ENCODE results near the gene GDA.
"Not testable (repeated sequence)": the region's sequence is repeated elsewhere in the genome, so short reads cannot be mapped to it uniquely, and the experiment has no call there.

GDA gene

DNA sequence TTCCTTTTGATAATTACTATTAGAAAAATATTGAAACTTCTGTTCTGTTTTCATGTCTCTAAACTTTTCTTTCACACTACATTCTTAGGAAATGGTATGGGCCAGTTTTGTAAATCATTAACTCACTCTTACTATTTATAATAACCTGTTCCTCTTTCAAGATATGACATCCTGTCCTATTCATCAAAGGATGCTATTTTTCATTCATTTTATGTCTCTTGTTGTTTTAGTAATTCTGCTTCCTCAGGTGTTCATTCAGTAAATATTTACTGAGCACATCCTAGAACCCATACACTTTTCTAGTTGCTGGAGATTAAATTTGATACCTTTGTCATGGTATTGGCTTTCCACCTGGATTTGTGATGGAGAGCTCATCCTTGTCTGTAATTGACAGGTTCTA lies 58.0 kb downstream of the GDA start:
- DNase-seq (ENCODE audit: low read depth): no peak

DNA sequence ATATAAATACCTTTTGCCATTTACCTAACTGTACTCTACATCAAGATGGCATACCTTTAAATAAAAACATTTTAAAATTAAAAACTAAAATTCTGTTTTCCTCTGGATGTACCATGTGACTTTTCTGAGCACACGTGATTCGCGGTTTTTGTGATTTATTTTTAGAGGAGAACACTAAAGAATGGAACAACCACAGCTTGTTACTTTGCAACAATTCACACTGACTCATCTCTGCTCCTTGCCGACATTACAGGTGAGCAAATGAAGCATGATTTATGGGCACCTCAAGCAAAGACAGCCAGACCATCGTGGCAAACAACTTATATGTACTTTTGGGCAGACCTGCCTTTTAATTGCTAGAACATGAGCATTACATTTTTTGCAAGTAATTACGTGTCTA lies 61.3 kb downstream of the GDA start:
- DNase-seq (ENCODE audit: low read depth): no peak

DNA sequence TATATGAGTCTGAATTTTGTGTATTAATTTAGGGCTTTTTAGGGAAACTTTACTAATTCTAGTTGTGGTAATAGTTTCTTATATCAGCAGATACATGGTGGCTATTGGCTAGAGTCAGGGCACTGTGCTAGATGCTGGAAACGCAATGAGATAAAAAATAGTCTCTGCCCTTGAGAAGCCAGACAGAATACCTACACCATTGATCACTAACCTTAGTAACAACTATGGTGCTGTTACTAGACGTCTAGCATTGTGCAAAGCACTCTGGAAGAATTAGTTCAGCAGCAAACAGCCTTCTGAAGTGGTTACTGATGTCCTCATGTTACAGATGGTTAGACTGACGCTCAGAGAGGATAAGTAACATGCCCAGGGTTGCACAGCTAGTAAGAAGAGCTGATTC lies 61.8 kb downstream of the GDA start:
- no peak for DNase-seq (ENCODE audit: low read depth)

DNA sequence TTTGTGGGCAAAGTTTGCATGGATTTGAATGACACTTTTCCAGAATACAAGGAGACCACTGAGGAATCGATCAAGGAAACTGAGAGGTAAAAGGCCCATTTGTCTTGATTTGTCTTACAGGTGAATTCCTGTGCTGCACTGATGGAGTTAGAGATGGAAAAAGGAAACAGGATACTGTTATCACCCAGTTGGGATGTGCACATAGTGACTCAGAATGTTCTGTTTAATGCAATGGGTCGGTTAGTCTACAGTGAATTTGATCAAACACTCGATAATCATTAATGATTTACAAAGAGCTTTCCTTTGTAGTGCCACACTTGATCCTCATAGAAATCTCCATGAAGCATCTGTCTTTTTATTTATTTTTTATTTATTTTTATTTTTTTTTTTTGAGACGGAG lies 64.7 kb downstream of the GDA start:
- DNase-seq (ENCODE audit: low read depth): no peak

DNA sequence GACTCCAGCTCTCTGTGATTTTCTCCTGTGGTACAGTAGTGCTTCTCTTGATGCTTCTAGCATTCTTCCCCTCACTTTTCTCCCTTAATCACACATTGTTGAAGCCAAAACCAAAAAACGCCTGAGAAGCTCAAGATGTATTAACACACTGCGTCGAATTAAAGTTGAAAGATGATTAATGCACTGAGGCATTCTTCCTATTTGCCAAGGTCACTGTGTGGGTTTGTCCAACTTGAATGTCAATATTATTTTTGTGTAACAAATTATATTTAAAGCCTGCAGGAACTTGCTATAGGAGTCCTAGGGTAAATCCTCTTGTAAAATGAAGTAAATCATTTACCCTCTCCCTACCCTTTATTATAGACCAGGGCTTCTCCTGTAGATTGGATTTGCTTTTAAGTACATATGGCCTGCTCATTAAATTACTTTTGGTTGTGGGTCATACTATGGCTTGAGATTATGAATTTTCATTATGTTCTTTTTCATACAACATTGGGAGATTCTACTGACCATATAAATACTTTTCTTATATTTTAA lies 68.1 kb downstream of the GDA start:
- DNase-seq (ENCODE audit: low read depth): no peak

DNA sequence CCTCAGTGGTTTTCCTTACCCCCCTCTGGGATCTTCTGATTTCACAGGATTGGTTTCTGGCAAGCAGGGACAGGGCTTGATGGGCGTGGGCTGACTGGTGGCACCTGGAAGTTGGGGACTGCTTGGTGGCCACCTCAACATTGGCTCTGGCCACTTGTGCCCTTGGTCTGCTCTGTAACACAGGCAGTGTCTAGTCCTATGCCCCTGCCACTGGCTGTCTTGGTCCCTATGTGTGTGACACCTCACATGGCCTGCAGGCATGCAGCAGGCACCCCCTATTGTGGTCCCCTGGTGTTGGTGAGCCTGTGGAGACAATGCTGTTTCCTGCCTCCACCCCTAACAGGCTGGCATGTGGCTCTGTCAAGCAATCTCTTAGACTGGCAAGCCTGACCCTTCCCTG lies 71.3 kb downstream of the GDA start:
- DNase-seq (ENCODE audit: low read depth): no peak

DNA sequence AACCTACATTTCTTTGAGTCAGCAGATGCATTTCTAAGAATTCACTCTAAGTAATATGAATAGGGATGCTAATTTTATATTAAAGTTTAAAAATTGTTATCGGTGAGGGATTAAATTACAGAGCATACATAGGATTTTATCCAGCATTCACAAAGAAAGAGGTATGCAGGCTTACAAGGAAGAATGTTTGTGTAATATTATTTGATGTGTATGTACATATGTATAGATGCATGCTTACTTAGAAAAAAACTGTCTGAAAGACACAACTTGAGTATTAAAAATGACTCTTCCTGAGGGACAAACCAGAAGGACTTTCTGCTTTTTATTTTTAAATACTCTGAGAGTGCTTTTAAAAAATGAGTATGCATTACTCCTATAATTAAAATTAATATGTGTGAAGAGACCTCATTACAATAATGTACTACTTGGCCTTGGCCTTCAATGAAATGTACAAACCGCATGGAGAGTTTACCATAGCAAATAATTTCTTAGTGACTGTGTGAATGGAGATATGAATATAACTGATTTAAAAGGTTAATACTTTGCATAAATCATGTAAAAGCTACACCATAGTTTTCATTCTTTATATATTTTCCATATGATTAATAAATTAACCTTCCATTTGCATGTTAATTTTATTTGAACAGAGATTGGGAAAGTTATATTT lies 77.0 kb downstream of the GDA start:
- no peak for DNase-seq (ENCODE audit: low read depth)

DNA sequence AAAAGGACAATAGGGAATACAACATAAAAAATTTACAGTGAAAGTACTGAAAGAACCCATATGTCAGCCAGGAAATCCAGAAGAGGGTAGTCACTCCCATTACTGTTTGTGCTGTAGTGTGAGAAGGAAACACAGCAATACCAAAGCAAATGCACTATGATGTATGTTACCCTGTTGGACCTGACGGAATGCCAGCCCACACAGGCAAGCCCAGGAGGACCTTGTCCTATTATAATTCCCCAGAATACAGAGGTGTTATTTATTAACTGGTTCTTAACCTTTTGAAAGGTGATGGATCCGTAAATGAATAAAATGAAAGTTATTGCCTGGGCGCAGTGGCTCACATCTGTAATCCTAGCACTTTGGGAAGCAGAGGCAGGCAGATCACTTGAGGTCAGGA lies 79.0 kb downstream of the GDA start:
- no peak for DNase-seq (ENCODE audit: low read depth)

DNA sequence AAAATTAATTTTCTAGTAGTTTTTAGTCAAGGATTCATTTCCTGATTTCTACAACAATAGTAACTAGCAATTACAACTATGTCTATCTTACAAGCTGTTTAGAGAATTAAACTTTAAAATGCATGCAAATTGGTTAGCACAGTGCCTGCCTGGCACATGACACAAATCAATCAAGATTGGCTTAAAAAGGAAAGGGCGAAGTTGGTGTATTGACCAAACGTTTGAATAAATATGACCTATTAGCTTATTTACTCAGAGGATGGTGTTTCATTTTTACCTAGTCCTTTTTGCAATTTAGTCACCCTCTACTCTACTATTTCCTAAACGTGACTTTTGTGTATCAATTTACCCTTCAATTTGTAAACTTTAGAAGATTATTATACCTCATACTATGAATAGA lies 83.5 kb downstream of the GDA start:
- no peak for DNase-seq (ENCODE audit: low read depth)

DNA sequence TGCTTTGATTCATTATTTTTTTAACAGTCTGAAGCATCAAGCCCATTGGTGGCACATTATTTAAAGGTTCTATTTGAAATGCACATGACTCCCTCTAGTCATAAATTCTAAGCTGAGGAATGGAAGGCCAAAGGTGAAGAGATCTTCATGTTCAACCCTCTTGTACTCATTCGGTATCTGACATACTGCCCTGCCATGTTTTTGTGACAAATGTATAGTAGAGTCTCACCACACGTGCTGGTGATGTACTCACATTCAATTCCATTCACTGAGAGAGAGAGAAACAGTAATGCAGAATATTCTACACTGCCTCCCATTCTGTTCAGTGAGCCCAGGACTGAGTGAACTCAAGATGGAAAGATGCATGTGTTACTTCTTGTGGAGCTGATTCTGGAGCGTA lies 98.3 kb downstream of the GDA start:
- no peak for DNase-seq (ENCODE audit: low read depth)

DNA sequence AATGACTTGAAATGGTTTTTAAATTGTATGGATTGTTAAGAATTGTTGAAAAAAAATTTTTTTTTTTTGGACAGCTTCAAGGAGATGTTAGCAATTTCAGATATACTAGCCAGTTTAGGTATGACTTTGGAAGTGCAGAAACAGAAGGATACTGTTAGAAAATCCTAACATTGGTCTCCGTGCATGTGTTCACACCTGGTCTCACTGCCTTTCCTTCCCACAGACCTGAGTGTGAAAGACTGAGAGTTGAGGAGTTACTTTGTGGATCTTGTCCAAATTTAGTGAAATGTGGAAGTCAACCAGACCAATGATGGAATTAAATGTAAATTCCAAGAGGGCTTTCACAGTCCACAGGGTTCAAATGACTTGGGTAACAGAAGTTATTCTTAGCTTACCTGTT lies 102.3 kb downstream of the GDA start:
- DNase-seq (ENCODE audit: low read depth): no peak

DNA sequence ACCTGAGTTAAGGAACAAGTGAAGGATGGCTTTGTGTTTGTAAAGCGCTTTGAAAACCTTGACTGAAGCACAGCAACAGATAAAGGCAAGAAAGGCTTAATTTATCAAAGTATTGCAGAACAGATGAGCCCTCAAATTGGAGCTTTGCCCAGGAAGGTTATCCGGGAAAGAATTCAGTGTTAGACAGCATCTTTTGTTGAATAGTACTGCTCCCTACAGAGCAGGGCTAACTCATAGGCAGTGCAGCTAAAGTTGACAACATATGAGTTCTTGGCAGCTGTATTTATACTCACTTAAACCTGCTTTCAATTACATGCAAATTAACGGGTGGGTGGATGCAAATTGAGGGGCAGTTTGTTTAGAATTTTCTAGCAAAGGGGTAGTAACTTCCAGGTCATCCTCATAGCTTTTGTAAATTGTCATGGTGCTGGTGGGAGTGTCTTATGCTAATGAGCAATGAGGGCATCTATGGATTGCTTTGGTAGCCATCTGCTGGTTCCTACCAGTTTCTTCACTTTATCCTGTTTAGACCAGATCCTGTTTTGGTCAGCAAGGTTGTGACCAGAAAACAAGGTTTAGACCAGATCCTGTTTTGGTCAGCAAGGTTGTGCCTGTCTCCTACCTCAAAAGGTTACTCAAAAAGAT lies 105.8 kb downstream of the GDA start:
- DNase-seq (ENCODE audit: low read depth): no peak

DNA sequence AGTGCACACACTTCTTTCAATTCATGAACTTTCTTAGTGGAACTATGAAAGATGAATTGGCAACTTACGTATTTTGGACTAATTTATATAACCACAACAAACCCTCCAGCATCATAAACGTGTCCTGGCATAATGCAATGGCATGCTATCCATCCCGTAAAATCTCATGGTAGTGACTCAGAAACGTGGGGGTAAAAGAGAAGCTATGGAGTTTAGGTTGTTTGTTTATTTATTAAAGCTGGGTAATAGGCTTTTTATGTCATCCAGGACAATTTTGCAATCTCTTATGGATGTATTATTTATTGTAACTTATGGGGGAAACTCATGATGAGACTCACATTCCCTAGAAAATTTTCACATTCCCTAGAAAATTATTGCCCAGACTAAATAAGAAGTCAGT lies 106.3 kb downstream of the GDA start:
- DNase-seq (ENCODE audit: low read depth): no peak

DNA sequence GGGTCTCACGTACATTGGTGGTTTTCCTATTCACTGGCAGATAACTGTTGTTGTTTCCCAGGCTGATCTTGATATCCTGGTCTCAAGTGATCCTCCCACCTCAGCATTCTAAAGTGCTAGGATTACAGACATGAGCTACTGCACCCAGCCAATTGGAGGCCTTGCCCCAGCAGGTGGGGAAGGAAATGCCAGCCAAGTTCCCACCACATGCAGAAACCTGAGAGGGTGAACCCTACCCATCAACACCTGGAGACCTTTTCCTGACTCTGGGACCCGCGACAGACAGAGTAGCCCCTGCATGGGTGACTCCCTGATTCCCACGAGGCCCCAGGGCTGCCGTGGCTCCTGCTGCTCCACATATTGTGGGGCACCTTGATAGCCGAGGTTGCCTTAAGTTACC lies 107.7 kb downstream of the GDA start:
- no peak for DNase-seq (ENCODE audit: low read depth)

DNA sequence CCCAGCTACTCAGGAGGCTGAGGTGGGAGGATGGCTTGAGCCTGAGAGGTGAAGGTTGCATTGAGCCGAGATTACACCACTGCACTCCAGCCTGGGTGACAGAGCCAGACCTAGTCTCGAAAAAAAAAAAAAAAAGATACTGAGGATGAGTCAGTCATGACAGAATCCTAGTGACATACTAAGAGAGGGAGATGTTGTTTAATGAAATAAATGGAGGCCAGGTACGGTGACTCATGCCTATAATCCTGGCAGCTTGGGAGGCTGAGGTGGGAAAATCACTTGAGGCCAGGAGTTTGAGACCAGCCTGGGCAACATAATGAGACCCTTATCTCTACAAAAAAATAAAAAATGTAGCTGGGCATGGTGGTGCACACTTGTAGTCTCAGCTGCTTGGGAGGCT lies 108.6 kb downstream of the GDA start:
- DNase-seq (ENCODE audit: low read depth): no peak

DNA sequence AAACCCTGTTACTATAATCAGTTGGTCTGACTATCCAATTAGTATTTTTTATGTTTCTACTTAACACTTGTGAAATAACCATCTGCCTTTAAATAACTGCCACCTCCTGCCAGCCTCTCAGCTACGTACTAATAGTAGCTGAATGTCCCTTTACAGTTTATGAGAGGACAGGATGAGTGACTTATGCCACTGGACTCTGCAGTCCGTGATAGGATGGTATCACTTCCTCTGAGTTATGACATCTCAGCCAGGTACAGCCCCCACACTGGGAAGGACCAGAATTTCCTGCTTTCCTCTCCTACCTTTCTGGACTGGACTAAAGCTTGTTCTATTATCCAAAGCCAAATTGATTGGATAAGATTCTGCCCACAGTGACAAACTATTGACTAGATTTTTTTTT lies 112.8 kb downstream of the GDA start:
- no peak for DNase-seq (ENCODE audit: low read depth)

DNA sequence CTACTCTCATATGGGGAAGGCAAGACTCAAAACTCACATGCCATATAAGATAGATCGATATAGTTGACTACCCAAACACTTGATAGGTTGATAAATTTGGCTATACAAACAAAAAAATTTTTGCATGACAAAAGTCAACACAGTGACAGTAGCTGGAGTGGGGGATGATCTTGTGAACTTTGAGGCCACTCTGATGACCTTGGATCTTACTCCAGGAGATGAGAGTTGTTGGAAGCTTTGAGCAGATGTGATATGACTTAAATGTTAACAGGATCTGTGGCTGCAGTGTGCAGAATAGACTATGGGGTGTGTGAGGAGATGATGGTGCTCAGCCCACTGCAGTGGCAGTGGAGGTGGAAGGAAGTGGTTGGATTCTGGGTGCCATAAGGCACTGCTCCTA lies 114.3 kb downstream of the GDA start:
- no peak for DNase-seq (ENCODE audit: low read depth)

DNA sequence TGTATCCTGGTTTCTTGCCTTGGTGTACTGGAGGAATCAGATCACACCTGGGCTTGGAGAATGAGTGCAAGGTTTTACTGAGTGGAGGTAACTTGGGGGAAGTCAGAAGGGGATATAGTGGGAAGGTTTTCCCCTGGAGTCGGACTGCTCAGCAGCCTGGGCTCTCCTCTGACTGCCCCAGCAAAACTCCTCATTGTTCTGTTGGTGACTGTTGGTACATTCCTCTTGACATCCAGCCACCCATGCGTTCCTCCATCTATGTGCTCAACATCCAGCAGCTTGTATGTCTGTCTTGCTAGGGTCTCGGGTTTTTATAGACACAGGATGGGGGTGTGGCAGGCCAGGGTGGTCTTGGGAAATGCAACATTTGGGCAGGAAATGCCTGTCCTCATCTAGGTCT lies 119.7 kb downstream of the GDA start:
- no peak for DNase-seq (ENCODE audit: low read depth)

DNA sequence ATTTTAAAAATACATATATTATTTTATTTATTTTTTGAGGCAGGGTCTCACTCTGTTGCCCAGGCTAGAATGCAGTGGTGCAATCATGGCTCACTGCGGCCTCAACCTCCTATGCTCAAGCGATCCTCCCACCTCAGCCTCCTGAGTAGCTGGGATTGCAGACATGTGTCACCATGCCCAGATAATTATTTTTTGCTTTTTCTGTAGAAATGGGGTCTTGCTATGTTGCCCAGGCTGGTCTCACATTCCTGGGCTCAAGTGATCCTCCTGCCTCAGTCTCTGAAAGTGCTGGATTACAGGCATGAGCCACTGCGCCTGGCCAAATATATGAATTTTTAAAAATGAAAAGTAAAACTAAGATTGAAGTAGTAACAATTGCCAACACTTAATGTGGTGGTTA lies 121.1 kb downstream of the GDA start:
- DNase-seq (ENCODE audit: low read depth): not testable (repeated sequence)

DNA sequence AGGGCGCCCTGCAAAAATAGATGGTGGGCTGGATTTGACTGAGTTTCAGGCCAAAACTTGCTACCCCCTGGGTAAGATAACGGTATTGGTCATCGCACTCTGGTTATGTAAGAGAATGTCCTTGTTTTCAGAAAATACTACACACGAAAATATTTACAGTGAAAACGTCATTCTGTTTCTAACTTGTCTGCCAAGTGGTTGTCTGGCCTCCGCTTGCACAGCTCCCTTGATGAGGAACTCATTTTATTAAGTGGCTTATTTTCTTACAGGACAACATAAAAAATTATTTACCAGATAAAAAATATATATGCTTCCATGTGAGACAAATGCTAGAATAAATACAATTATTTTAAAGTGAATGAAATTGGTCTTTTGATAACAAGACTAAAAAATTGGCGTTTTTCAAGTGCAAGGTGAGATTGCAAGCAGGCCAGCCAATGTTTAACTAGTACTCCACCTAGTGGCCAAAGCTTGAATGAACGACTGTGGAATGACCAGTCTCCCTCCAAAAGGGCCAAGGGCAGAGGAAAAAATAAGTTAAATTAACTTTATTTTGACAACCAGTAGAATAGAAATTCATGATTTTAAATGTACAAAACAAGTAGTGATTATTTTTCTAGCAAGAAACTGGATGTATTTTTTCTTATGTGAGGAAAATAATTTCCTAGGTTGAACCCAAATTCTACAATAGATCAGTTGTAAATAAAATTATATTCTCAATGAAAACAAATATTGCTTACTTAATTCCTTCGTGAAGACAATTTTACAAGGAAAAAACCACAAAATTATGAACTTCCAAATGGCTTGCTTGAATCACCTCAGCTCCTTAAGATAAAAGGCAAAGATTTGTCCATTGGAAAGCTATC lies 122.6 kb downstream of the GDA start:
- no peak for DNase-seq (ENCODE audit: low read depth)

DNA sequence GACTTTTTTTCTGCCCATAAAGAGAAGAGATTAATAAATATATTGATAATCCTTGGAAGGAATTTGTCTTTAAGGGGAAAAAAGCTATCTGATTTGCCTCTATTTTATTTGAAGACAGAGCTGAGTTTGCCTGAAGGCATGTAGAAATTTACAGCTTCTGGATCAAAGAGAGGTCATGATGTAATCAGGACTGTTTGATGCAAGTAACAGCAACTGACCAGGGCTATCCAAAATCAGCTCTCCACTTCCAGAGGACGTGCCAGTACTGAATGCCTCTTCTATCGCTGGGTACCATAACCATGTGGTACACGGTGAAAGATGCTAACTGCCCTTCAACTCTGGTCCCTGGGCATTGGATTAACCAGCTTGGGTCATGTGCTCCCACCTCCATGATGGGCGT lies 125.2 kb downstream of the GDA start:
- no peak for DNase-seq (ENCODE audit: low read depth)

DNA sequence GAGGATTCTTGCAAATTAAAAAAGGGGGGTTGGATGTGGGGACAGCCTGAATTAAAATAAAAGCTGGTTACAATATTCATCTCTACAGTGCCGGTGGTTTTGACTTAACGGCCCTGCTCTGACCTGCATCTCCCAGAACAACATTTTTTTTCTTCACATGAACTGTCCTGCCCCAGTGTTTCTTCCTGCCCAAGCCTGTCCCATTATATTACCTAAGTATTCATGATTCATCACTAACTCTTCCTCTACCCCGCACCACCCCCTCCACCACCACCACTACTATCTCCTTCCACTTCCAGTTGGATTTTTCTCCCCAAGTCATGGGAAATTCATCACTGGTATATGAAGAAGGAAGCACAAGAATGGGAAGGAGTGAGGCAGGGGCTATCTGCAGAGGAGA lies 125.7 kb downstream of the GDA start:
- no peak for DNase-seq (ENCODE audit: low read depth)

DNA sequence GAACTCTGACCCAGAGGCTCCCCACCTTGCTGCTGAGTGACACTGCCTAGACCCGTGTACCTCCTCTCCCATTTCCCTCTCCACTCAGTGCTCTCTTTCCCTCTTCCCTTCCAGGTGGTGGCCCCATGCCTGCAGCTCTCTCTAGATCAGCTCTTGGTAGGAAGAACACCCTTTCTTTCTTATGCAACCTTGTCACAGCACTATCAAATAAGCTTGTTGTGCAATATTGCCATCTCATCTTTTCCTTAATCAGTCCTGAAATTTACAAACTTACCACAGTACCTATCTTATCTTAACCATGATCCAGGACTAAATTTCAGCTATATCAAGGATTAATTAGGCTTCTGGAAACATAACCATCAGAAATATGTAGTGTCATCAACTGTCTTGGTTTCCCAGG lies 127.2 kb downstream of the GDA start:
- no peak for DNase-seq (ENCODE audit: low read depth)

Data from activated T-helper 1 cell treated with Interleukin-2 at 50 U/mL for 16 hours (primary cell).